Stimulated activated CD8-positive, alpha-beta memory T cell treated with anti-CD3 and anti-CD28 coated beads, Interleukin-4, amount 100 ng/mL, for 48 hours (primary cell): ENCODE measurements around the gene VSIG10L.

ENCODE experiments used
- DNase-seq: peaks from one replicate; pipeline ENCODE4 v3.0.0-alpha.2; 2020

VSIG10L gene

DNA sequence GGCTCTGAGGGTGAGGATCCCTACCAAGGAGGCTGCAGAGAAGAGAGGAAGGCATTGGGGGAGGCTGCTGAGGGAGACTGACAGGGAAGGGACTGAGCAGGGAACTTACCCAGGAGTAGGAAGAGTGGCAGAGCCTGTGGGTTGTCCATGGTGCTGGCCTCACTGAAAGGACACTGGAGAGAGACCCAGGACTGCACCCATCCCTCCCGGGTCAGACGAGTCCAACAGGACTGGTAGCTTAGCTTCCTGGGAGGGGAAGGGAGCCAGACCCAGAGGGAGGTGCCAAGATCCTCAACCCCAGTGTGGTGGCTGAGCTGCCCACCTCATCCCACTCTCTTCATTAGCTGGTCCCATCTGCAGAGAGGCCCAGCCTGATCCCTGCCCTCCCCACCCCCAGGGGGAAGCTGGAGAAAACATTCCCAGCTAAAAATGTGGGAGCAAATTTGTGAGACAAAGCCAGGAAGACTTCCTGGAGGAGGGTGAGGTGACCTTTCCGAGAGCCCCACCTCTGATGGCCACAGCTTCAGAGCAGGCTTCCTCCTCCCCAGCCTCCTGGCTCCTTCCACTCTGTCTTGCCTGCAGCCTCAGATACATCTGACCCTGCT is at the start of gene VSIG10L:
Gene VSIG10L (minus strand): TSS at position 164 of the 605 bp plus-strand sequence. CDS start 15 bp downstream, at position 149.
- no peak for DNase-seq

GRCh38 chr19:51391073-51391611 is 49.2 kb upstream of the VSIG10L start:
- DNase-seq: no peak

GRCh38 chr19:51389143-51389542 is 47.2 kb upstream of the VSIG10L start:
- DNase-seq: no peak

DNA sequence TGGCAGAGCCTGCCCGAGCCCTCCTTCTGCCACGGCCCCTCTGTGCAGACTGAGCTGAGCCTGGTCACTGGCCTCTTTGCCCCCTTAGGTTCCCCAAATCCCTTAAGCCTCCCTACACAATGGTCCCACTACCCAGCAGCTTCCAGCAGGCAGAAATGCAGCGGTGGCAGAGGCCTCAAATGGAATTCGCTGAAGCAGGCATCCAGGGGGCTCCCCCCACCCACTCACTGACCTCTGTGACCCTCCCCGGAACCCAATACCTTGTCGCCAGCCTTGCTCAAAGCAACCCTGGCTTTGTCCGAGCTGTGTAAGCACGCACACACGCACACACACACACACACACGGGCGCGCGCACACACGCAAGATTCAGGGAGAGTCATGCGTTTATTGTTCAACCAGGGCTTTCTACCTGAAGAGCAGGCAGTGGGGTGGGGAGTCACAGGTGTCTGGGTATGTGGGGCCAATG is 46.0 kb upstream of the VSIG10L start, which contains the start of gene LIM2:
Gene LIM2 (minus strand): TSS at position 51 of the 466 bp plus-strand sequence. CDS start 531 bp downstream, outside the sequence.
- DNase-seq: no peak

- DNase-seq: no peak
Observed at GRCh38 chr19:51386882-51387520, 45.1 kb upstream of the VSIG10L start.

GRCh38 chr19:51382004-51382403 is 40.1 kb upstream of the VSIG10L start:
- no peak for DNase-seq

GRCh38 chr19:51380379-51380778 is 38.4 kb upstream of the VSIG10L start:
- DNase-seq: no peak

DNA sequence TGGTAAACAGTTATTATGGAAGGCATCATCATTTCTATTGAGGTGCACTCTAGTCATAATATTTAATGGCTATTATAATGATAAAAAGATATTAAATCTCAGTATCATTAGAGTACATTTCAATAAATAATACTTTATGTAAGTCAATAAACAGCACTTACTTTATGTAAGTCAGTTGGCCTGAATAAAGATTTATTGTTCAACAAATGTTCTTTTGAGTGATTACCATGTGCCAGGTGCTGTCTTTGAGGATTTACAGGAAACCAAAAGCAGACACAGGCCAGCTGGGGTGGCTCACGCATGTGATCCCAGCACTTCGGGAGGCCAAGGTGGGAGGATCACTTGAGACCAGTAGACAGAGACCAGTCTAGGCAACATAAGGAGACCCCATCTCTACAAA is 35.5 kb upstream of the VSIG10L start:
- DNase-seq: no peak

GRCh38 chr19:51375504-51376221 is 33.7 kb upstream of the VSIG10L start:
- peak; percentile 78 for DNase-seq

DNA sequence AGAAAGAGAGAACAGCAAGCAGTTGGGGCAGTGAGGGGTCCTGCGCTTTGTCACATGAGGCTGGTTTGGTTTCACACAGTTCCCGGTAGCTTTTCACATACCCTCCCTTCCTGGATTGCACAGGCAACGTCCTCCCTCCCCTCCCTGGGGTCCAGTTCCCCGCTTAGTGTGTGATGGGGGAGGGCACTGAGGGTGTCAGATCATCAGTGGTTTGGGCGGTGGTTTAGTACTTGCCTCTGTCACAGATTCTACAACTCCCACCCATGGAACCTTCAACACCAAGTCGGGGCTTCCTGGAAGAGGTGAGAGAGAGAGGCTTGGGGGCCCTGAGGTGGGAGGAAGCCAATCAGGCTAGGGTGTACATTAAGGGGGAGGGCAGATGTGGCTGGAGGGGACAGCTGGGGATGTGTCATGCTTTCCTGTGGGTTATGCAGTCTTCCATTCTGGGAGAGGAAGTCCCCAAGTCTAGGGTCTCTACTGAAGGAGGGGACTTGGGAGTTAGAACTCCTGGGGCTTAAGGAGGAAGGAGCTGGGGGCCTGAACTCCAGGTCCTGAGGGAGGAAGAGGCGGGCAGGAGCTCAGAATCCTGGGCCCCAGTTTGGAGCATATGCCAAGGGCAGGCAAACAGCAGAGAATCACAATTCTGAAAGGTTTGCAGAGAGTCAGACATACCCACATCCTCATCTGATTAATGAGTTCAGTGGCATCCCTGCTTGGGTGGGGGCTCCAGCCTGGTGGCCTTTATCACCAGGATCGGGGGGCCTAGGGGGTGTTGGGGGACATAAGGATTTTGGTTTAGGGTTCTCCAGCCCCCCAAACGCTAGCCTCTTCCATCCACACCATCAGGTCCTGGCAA is 30.9 kb upstream of the VSIG10L start, which contains the start of gene NKG7:
Gene NKG7 (minus strand): TSS at position 6 of the 856 bp plus-strand sequence. CDS start 119 bp downstream, outside the sequence.
- DNase-seq: peak; percentile 89

DNA sequence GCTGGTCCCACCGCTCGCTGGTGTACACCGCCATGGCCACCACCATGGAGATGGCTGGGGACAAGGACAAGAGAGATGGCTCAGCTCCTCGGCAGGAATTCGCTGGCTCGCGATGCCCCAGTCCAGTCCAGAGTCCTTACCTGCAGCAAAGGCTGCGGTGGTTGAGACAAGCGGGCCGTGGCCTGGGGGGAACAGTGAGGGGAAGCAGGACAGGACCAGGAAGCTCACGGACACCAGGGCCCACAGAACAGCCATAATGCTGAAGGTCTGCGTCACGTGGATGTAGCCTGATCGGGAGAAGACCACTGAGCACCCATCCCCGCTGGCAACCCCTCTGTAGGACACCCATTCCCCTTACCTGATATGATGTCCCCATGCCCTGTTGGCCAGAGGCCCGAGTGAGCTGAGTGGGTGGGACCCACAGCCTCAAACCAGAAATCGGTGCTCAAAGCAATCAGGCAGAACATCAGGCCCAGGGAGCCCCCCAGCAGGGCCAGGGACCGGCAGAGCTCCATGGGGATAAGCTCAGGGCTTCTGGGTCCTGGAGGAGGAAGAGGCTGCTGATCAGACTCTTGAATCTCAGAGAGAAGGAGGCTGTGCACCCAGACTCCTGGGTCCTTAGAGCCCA is 30.2 kb upstream of the VSIG10L start:
- peak; percentile 48 for DNase-seq

- no peak for DNase-seq
Observed at GRCh38 chr19:51371186-51371690, 29.3 kb upstream of the VSIG10L start.

DNA sequence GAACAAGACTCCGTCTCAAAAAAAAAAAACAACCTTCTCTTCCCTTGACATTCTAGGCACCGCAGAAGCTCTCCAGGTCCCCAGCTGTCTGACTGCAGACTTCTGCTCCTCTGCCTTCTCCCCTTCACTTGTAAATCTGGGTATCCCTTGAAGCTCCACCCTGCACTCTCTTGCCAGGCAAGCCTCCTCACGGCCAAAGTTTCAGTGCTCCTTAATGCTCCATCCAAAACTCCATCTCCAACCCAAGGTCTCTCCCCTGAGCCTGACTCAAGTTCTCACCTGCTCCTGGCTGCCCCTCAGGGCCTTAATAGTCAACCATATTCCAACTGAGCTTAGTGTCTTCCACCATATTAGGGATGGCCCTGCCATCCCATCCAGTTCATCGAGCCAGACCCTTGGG is 28.3 kb upstream of the VSIG10L start:
- no peak for DNase-seq

DNA sequence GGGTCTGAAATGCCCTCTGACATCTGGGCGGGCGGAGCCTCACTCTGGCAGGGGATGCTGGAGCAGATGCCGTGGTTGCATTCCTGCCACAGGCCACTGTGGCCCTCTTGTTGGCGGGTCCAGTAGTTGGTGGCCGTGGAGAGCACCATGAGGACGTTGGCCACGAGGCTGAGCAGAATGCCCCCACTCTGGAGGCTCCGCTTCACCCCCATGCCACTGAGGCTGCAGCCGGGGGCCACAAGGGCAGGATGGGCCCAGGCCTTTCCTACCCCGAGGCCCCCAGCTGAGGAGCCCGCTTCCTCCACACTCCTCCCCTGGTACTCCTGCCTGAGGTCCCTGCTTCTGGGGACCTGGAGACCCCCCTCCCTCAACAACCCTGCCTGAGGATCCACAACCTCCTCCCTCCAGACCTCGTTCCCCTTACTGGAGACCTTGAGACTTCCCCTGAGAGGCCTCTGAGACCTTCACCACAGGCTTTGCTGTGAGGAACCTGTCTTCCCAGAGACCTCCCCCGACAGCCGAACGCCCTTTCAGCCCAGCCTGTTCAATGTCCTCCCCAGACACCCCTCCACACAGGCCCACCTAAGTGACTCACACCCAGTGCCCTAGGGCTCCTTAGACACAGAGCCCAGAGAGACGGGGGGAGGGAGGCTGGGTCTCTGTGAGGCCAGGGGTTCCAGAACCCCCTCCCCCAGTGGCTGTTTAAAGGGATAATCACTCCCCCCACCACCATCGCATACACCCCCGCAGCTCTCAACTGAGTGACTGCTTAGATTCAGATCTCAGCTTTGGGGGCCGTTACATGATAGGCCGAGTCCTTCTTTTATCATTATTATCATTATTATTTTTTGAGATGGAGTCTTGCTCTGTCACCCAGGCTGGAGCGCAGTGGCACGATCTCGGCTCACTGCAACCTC is 26.7 kb upstream of the VSIG10L start, which contains the start of gene CLDND2:
Gene CLDND2 (minus strand): TSS at position 638 of the 917 bp plus-strand sequence. CDS start 426 bp downstream, at position 212.
- DNase-seq: peak; percentile 72

GRCh38 chr19:51367565-51368365 is 25.8 kb upstream of the VSIG10L start:
- DNase-seq: peak; percentile 100

- DNase-seq: no peak
Observed at GRCh38 chr19:51367255-51367564, 25.3 kb upstream of the VSIG10L start.

DNA sequence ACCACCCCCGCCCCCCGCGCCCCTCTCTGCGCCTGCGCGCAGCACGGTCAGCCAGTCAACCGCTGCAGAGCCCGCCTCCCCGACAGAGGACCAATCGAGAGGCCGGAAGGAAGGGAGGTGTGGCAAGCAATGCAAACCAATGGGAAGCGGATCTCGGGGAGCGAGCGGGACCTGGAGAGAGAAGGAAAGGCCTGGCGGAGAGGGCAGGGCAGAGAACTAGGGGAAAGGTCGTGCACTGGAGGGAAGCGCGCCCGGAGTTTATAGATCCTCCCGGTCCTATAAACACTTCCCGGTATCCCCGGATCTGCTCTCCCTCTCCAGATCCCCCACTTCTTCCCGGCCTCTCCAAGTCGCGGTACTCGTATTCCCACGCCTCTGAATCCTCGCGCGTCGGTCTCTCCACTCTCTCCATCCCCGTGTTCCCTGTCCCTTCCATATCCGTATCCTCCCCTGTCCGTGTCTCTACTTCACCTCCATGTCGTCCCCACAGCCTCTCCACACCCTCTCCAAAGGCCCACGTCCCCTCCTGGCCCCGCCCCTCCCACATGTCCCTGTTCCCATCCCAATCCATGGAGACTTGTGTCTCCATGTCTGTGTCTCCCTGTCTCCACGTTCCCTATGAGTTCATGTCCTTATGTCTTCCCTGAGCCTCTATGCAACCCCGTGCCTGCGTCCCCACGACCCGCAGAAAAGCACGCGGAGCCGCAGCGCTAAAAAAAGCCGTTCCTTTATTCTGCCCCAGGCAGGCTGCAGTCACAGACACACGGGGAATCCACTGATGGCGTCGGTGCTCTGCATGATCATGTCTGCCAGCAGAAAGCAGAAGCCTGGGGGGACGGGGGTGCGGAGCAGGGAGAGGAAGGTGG is 24.7 kb upstream of the VSIG10L start:
- DNase-seq: peak; percentile 96

DNA sequence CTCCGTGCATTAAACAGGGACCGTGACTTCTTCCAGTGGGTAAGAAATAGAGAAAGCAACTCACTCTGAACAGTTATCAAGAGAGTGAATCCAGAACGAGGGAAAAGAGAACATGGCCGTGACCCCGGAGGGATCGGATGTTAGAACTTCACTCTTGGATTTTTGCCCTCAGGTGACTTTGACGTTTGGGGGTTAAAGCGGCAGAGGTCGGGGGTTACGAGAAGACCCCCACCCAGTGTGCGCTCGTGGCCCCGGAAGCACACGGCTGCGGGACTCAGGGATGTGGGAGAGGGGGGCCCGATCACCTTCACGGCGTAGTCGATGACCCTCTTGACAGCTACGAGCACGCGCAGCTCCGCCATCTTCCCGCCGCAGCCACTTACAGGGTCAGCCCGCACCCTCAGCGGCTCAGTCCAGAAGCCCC is 24.0 kb upstream of the VSIG10L start, which contains the start of gene ETFB:
Gene ETFB (minus strand): TSS at position 424 of the 424 bp plus-strand sequence. CDS start 62 bp downstream, at position 362.
- no peak for DNase-seq
